HepG2 (cell line): ENCODE results near the gene ZFAND2B. TPM values are rescaled to one million over a fixed set of nuclear protein-coding genes. Genes with fewer than 3 reads are reported as not detected.
A peak's percentile ranks its signal among the peaks of the same experiment; 100 is the strongest.

Experiments used
- CBX5 ChIP-seq: sonication (generic); formaldehyde crosslinking; IDR thresholded peaks from 2 replicates; pipeline ENCODE4 v1.4.0; 2020; ENCODE audit warnings: missing genetic modification reagents, borderline replicate concordance
- CC2D1A ChIP-seq: sonication (generic); formaldehyde crosslinking; IDR thresholded peaks from 2 replicates; pipeline ENCODE4 v1.8.1; 2023; ENCODE audit warnings: mild to moderate bottlenecking, missing genetic modification reagents
- DMAP1 ChIP-seq: IDR thresholded peaks from 2 replicates; pipeline ENCODE4 v1.6.1; 2016
- EP300 ChIP-seq, 3 experiments: sonication (generic) in 1 of 3; formaldehyde crosslinking in 1 of 3; IDR thresholded peaks; 2 replicates each; pipeline versions ENCODE4 v1.5.1 to v1.6.1; 2011 to 2020; ENCODE audit warnings: low read depth in 2 of 3, low read length in 2 of 3, borderline replicate concordance in 1 of 3, improper control_type of control experiment in 1 of 3, mild to moderate bottlenecking in 1 of 3, missing genetic modification reagents in 1 of 3, moderate library complexity in 1 of 3
- ESRRA ChIP-seq: sonication (generic); formaldehyde crosslinking; IDR thresholded peaks from 2 replicates; pipeline ENCODE4 v1.5.1; 2020; ENCODE audit warnings: mild to moderate bottlenecking, low read depth, missing genetic modification reagents
- FOXA1 ChIP-seq, 2 experiments: fragments of 450-650 bp in 1 of 2; sonication (generic) in 1 of 2; formaldehyde crosslinking in 1 of 2; IDR thresholded peaks; 2 replicates each; pipeline versions ENCODE4 v1.4.0 to v1.6.1; 2016 to 2020; ENCODE audit warnings: missing genetic modification reagents in 1 of 2
- FOXJ3 ChIP-seq: sonication (generic); formaldehyde crosslinking; IDR thresholded peaks from 2 replicates; pipeline ENCODE4 v1.4.0; 2020; ENCODE audit warnings: missing genetic modification reagents, mild to moderate bottlenecking, borderline replicate concordance
- HNRNPK ChIP-seq: fragments of 200-400 bp; formaldehyde crosslinking; IDR thresholded peaks from 2 replicates; pipeline ENCODE4 v1.6.1; 2018; ENCODE audit warnings: low read length, low read depth, moderate library complexity, mild to moderate bottlenecking; ENCODE audit not compliant: poor library complexity, severe bottlenecking
- NFKB2 ChIP-seq: sonication (generic); formaldehyde crosslinking; IDR thresholded peaks from 2 replicates; pipeline ENCODE4 v1.4.0; 2020; ENCODE audit warnings: missing genetic modification reagents, borderline replicate concordance
- PRPF4 ChIP-seq: fragments of 200-400 bp; formaldehyde crosslinking; IDR thresholded peaks from 2 replicates; pipeline ENCODE4 v1.6.1; 2016; ENCODE audit warnings: low read length, low read depth; ENCODE audit not compliant: poor library complexity, severe bottlenecking
- REL ChIP-seq: sonication (generic); formaldehyde crosslinking; conservative IDR thresholded peaks from 2 replicates; pipeline ENCODE4 v1.8.0; 2022; ENCODE audit warnings: mild to moderate bottlenecking, missing genetic modification reagents, moderate library complexity
- SOX5 ChIP-seq: IDR thresholded peaks from 2 replicates; pipeline ENCODE4 v1.6.1; 2016; ENCODE audit warnings: borderline replicate concordance
- SRY ChIP-seq: sonication (generic); formaldehyde crosslinking; IDR thresholded peaks from 2 replicates; pipeline ENCODE4 v1.8.0; 2022; ENCODE audit warnings: mild to moderate bottlenecking, missing genetic modification reagents
- TAF1 ChIP-seq: sonication (generic); formaldehyde crosslinking; IDR thresholded peaks from 2 replicates; pipeline ENCODE4 v1.4.0; 2020; ENCODE audit warnings: missing genetic modification reagents
- TBX3 ChIP-seq: fragments of 450-650 bp; IDR thresholded peaks from 2 replicates; pipeline ENCODE4 v1.6.1; 2017; ENCODE audit warnings: antibody characterized with exemption, mild to moderate bottlenecking, inconsistent platforms, borderline replicate concordance
- ZNF3 ChIP-seq: IDR thresholded peaks from 2 replicates; pipeline ENCODE4 v1.7.0; 2017; ENCODE audit warnings: inconsistent platforms
- ZNF468 ChIP-seq: sonication (generic); formaldehyde crosslinking; IDR thresholded peaks from 2 replicates; pipeline ENCODE4 v1.8.0; 2022; ENCODE audit warnings: mild to moderate bottlenecking, moderate library complexity, missing genetic modification reagents
- ZNF510 ChIP-seq: sonication (generic); formaldehyde crosslinking; IDR thresholded peaks from 2 replicates; pipeline ENCODE4 v1.4.0; 2020; ENCODE audit warnings: low read depth, mild to moderate bottlenecking, missing genetic modification reagents
- ZNF569 ChIP-seq: sonication (generic); formaldehyde crosslinking; IDR thresholded peaks from 2 replicates; pipeline ENCODE4 v1.5.0; 2020; ENCODE audit warnings: mild to moderate bottlenecking, missing genetic modification reagents, moderate library complexity, borderline replicate concordance
- ZNF607 ChIP-seq: sonication (generic); formaldehyde crosslinking; IDR thresholded peaks from 2 replicates; pipeline ENCODE4 v1.5.1; 2020; ENCODE audit warnings: missing genetic modification reagents, mild to moderate bottlenecking, borderline replicate concordance
- polyA plus RNA-seq, 8 experiments: library from polyadenylated mRNA; depleted of rRNA in 3 of 8; stranded (reverse) in 7 of 8; unstranded in 1 of 8; fragments of >200 nt; fragmentation: Illumina TruSeq in 4 of 8; extraction: Trizol in 4 of 8; gene quantifications; 2 replicates each; pipeline versions ENCODE4 v1.2.1 to v1.2.3, GENCODE V29; 2011 to 2016; ENCODE audit warnings: low read depth in 4 of 8, missing spikeins in 1 of 8, mixed read lengths in 1 of 8; ENCODE audit not compliant: insufficient read depth in 1 of 8
- total RNA-seq, 5 experiments: library from RNA; depleted of rRNA; stranded (reverse); fragments of >200 nt; fragmentation: Illumina TruSeq; extraction: Trizol; gene quantifications; 2 replicates each; pipeline ENCODE4 v1.2.3, GENCODE V29; 2016; ENCODE audit warnings: low read depth in 1 of 5
- TF ChIP-seq, protein P1 (sequence below): sonication (generic); formaldehyde crosslinking; IDR thresholded peaks from 2 replicates; pipeline ENCODE4 v1.5.0; 2020; ENCODE audit warnings: missing genetic modification reagents
- TF ChIP-seq, protein P2 (sequence below): sonication (generic); formaldehyde crosslinking; IDR thresholded peaks from 2 replicates; pipeline ENCODE4 v1.4.0; 2020; ENCODE audit warnings: missing genetic modification reagents
- TF ChIP-seq, protein P3 (sequence below): sonication (generic); formaldehyde crosslinking; IDR thresholded peaks from 2 replicates; pipeline ENCODE4 v1.5.1; 2020; ENCODE audit warnings: mild to moderate bottlenecking, missing genetic modification reagents, borderline replicate concordance
- TF ChIP-seq, protein P4 (sequence below): sonication (generic); formaldehyde crosslinking; IDR thresholded peaks from 2 replicates; pipeline ENCODE4 v1.8.1; 2023; ENCODE audit warnings: mild to moderate bottlenecking, missing genetic modification reagents
- TF ChIP-seq, protein P5 (sequence below): sonication (generic); formaldehyde crosslinking; IDR thresholded peaks from 2 replicates; pipeline ENCODE4 v1.4.0; 2020; ENCODE audit warnings: mild to moderate bottlenecking, missing genetic modification reagents

ZFAND2B gene
- total and polyA plus RNA-seq, 2 of the 13 experiments (the other 11 are each of a cell fraction or from before 2014, with no cell fraction given), result 53.3 to 115 TPM

DNA sequence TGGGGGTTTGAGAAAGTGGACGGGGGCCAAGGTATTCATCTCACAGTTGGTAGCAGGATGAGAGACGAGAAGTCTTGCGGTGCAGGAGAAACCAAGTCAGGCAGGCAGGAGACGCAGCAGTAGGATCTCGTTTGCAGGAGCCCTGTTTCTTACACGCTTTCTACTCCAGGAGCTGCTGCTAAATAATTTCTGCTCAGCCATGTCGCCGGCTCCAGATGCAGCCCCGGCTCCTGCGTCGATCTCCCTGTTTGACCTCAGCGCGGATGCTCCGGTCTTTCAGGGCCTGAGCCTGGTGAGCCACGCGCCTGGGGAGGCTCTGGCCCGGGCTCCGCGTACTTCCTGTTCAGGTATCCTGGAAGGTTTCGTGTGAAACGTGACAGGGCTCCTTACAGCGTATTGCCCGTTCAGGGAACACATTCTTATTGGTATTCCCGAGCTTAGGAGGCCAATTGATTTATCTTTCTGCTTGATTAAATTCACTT, 23.5 kb downstream of the ZFAND2B start (continued):
- TF ChIP-seq SOX5 (CRISPR knock-in tag), result no peak
- no peak for TF ChIP-seq TBX3
- TF ChIP-seq EP300 (IDR thresholded peaks at IDR 0.05; ENCODE audit: low read depth in 2 of 2, low read length in 2 of 2), result no peak; a peak in 1 of 4 replicates
- TF ChIP-seq EP300 (CRISPR knock-in tag; IDR thresholded peaks at IDR 0.05; ENCODE audit: borderline replicate concordance), result no peak
- TF ChIP-seq FOXJ3 (CRISPR knock-in tag), result no peak; the same call in 1 of the 2 replicates
- TF ChIP-seq, protein P1, sequence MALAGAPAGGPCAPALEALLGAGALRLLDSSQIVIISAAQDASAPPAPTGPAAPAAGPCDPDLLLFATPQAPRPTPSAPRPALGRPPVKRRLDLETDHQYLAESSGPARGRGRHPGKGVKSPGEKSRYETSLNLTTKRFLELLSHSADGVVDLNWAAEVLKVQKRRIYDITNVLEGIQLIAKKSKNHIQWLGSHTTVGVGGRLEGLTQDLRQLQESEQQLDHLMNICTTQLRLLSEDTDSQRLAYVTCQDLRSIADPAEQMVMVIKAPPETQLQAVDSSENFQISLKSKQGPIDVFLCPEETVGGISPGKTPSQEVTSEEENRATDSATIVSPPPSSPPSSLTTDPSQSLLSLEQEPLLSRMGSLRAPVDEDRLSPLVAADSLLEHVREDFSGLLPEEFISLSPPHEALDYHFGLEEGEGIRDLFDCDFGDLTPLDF (CRISPR knock-in tag), result peak; percentile 28; the same call in 1 of the 2 replicates
- TF ChIP-seq, protein P2, sequence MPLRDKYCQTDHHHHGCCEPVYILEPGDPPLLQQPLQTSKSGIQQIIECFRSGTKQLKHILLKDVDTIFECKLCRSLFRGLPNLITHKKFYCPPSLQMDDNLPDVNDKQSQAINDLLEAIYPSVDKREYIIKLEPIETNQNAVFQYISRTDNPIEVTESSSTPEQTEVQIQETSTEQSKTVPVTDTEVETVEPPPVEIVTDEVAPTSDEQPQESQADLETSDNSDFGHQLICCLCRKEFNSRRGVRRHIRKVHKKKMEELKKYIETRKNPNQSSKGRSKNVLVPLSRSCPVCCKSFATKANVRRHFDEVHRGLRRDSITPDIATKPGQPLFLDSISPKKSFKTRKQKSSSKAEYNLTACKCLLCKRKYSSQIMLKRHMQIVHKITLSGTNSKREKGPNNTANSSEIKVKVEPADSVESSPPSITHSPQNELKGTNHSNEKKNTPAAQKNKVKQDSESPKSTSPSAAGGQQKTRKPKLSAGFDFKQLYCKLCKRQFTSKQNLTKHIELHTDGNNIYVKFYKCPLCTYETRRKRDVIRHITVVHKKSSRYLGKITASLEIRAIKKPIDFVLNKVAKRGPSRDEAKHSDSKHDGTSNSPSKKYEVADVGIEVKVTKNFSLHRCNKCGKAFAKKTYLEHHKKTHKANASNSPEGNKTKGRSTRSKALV (CRISPR knock-in tag), result peak; percentile 77; the same call in 1 of the 2 replicates
- TF ChIP-seq ZNF607 (CRISPR knock-in tag), result no peak
- TF ChIP-seq, protein P3, sequence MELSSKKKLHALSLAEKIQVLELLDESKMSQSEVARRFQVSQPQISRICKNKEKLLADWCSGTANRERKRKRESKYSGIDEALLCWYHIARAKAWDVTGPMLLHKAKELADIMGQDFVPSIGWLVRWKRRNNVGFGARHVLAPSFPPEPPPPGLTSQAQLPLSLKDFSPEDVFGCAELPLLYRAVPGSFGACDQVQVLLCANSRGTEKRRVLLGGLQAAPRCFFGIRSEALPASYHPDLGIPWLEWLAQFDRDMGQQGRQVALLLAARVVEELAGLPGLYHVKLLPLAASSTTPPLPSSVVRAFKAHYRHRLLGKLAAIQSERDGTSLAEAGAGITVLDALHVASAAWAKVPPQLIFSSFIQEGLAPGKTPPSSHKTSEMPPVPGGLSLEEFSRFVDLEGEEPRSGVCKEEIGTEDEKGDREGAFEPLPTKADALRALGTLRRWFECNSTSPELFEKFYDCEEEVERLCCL (CRISPR knock-in tag), result no peak
- TF ChIP-seq ZNF510, result no peak
- no peak for TF ChIP-seq FOXA1 (IDR thresholded peaks at IDR 0.05)
- no peak for TF ChIP-seq FOXA1 (CRISPR knock-in tag; IDR thresholded peaks at IDR 0.05)
- TF ChIP-seq CC2D1A (CRISPR knock-in tag), result no peak
- no peak for TF ChIP-seq ZNF569 (CRISPR knock-in tag)
- TF ChIP-seq TAF1 (CRISPR knock-in tag), result no peak
- no peak for TF ChIP-seq REL (CRISPR knock-in tag)
- no peak for TF ChIP-seq HNRNPK
- TF ChIP-seq SRY (CRISPR knock-in tag), result no peak
- no peak for TF ChIP-seq PRPF4
- TF ChIP-seq DMAP1 (CRISPR knock-in tag), result 0 out of 2 replicates have a peak, but pooled peaks have one; percentile 42
- TF ChIP-seq, protein P4, sequence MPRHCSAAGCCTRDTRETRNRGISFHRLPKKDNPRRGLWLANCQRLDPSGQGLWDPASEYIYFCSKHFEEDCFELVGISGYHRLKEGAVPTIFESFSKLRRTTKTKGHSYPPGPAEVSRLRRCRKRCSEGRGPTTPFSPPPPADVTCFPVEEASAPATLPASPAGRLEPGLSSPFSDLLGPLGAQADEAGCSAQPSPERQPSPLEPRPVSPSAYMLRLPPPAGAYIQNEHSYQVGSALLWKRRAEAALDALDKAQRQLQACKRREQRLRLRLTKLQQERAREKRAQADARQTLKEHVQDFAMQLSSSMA (CRISPR knock-in tag), result no peak
- TF ChIP-seq CBX5 (CRISPR knock-in tag), result no peak; the same call in 1 of the 2 replicates
- TF ChIP-seq ZNF468 (CRISPR knock-in tag), result no peak
- no peak for TF ChIP-seq ZNF3 (CRISPR knock-in tag)
- peak; percentile 52; the same call in 1 of the 2 replicates for TF ChIP-seq NFKB2 (CRISPR knock-in tag)
- TF ChIP-seq, protein P5, sequence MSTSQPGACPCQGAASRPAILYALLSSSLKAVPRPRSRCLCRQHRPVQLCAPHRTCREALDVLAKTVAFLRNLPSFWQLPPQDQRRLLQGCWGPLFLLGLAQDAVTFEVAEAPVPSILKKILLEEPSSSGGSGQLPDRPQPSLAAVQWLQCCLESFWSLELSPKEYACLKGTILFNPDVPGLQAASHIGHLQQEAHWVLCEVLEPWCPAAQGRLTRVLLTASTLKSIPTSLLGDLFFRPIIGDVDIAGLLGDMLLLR (CRISPR knock-in tag), result no peak
- no peak for TF ChIP-seq ESRRA (CRISPR knock-in tag)
